Measurements from ENCODE around the gene CCSER2. TPM values are rescaled to one million over a fixed set of nuclear protein-coding genes. Genes with fewer than 3 reads are reported as not detected.

CCSER2 gene
- polyA plus RNA-seq, 3 donors: 7.4 to 23.3 (median 14.3) TPM

GRCh38 chr10:84469470-84469869, 141.1 kb downstream of the CCSER2 start:
- Histone ChIP-seq H3K36me3 (replicated peaks in 1 of 2; ENCODE audit: control insufficient read depth in 1 of 2, insufficient read depth in 2 of 2, low read length in 2 of 2) (peaks cover 0 to 5% of the 10 kb centered on the region in 2 donors), H4K20me1 (ENCODE audit: insufficient read depth, low read length) (no peaks in the 10 kb centered on the region), H3K4me3 (replicated peaks in 1 of 3; ENCODE audit: low read depth in 2 of 3, low read length in 3 of 3) (no peak overlapping the region), H2AFZ (ENCODE audit: insufficient read depth, low read depth, low read length, poor library complexity, severe bottlenecking) (no peak overlapping the region), H3K4me1 (ENCODE audit: control insufficient read depth in 1 of 2, insufficient read depth in 2 of 2, low read length in 2 of 2) (no peaks in the 10 kb centered on the region), H3K9ac (ENCODE audit: insufficient read depth, low read length, poor library complexity, severe bottlenecking) (no peak overlapping the region), H3K9me3 (replicated peaks in 1 of 2; ENCODE audit: control insufficient read depth in 1 of 2, insufficient read depth in 1 of 2, low read length in 2 of 2) (no peaks in the 10 kb centered on the region), H3K27ac (ENCODE audit: low read depth in 1 of 2, low read length in 2 of 2) (no peak overlapping the region), H3K4me2 (replicated peaks; ENCODE audit: extremely low read depth, low read length, poor library complexity, severe bottlenecking) (no peak overlapping the region), H3K79me2 (ENCODE audit: insufficient read depth, low read length) (no peaks in the 10 kb centered on the region), H3K27me3 (ENCODE audit: control insufficient read depth in 2 of 2, insufficient read depth in 2 of 2, low read length in 2 of 2) (no peaks in the 10 kb centered on the region)
- no peak for DNase-seq
- no CpG with 5 or more reads among the region's 1 CpG for WGBS (ENCODE audit: insufficient coverage)
- Mint-ChIP-seq H3K9me3 (peaks cover 0 to 7% (median 1%) of the 10 kb centered on the region in 7 donors), H3K36me3 (peaks cover 17 to 35% of the 10 kb centered on the region in 2 donors), H3K4me3 (no peak overlapping the region), H3K27ac (no peak overlapping the region), H3K27me3 (ENCODE audit: low read depth in 3 of 3) (no peaks in the 10 kb centered on the region), H3K4me1 (no peaks in the 10 kb centered on the region)
- intact Hi-C loops (cut with micrococcal nuclease): no loop called here
- TF ChIP-seq CTCF (IDR thresholded peaks at IDR 0.05): no peak

GRCh38 chr10:84473136-84473535, 144.7 kb downstream of the CCSER2 start:
- no peaks in the 10 kb centered on the region for H3K27me3 ChIP-seq (ENCODE audit: control insufficient read depth in 2 of 2, insufficient read depth in 2 of 2, low read length in 2 of 2)
- H3K9me3 ChIP-seq (replicated peaks in 1 of 2; ENCODE audit: control insufficient read depth in 1 of 2, insufficient read depth in 1 of 2, low read length in 2 of 2): no peaks in the 10 kb centered on the region
- no peak overlapping the region for H3K9ac ChIP-seq (ENCODE audit: insufficient read depth, low read length, poor library complexity, severe bottlenecking)
- intact Hi-C loops (cut with micrococcal nuclease): loop anchor here in 1 of 2 donors (10.0 kb wide), 1 partner anchor 52 kb away; no protein-coding TSS in a partner anchor
- H3K4me1 ChIP-seq (ENCODE audit: control insufficient read depth in 1 of 2, insufficient read depth in 2 of 2, low read length in 2 of 2): no peaks in the 10 kb centered on the region
- no peaks in the 10 kb centered on the region for H3K79me2 ChIP-seq (ENCODE audit: insufficient read depth, low read length)
- Mint-ChIP-seq H3K4me1 (no peaks in the 10 kb centered on the region), H3K27ac (no peak overlapping the region), H3K36me3 (peaks cover 10 to 14% of the 10 kb centered on the region in 2 donors), H3K27me3 (ENCODE audit: low read depth in 3 of 3) (peaks cover 0 to 1% (median 0%) of the 10 kb centered on the region in 3 donors), H3K4me3 (no peak overlapping the region), H3K9me3 (no peaks in the 10 kb centered on the region)
- WGBS (ENCODE audit: insufficient coverage): no CpG with 5 or more reads among the region's 3 CpGs
- no peak overlapping the region for H3K4me2 ChIP-seq (replicated peaks; ENCODE audit: extremely low read depth, low read length, poor library complexity, severe bottlenecking)
- H3K27ac ChIP-seq (ENCODE audit: low read depth in 1 of 2, low read length in 2 of 2): no peak overlapping the region
- peaks cover 5 to 8% of the 10 kb centered on the region in 2 donors for H3K36me3 ChIP-seq (replicated peaks in 1 of 2; ENCODE audit: control insufficient read depth in 1 of 2, insufficient read depth in 2 of 2, low read length in 2 of 2)
- H2AFZ ChIP-seq (ENCODE audit: insufficient read depth, low read depth, low read length, poor library complexity, severe bottlenecking): no peak overlapping the region
- no peak for TF ChIP-seq CTCF (IDR thresholded peaks at IDR 0.05)
- H4K20me1 ChIP-seq (ENCODE audit: insufficient read depth, low read length): no peaks in the 10 kb centered on the region
- no peak overlapping the region for H3K4me3 ChIP-seq (replicated peaks in 1 of 3; ENCODE audit: low read depth in 2 of 3, low read length in 3 of 3)
- no peak for DNase-seq

Measured in CD14-positive monocyte (primary cell).